ENCODE measurements around the gene TSPAN5. TPM values are rescaled to one million over a fixed set of nuclear protein-coding genes. Genes with fewer than 3 reads are reported as not detected.

Gene TSPAN5
- total RNA-seq, 1 experiment from 2014 or later: 41.8 TPM

DNA sequence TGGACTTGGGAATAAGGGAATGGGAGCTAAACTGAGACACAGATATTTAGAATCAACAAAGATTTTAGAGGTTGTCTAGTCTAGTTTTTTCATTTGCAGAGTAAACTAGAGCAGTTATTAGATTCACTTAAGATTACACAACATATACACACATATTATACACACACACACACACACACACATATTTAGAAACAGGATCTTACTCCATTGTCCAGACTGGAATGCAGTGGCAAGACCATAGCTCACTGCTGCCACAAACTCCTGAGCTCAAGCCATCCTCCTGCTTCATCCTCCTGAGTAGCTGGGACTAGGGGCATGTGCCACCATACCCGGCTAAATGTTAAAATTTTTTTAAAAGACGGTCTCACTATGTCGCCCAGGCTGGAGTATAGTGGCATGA is 127.8 kb downstream of the TSPAN5 start:
- Histone ChIP-seq H3K9me3 (ENCODE audit: low read length) (no peaks in the 10 kb centered on the region), H2AFZ (ENCODE audit: low read length) (no peak overlapping the region), H3K27me3 (ENCODE audit: low read length) (no peaks in the 10 kb centered on the region), H3K9ac (ENCODE audit: low read length) (no peak overlapping the region), H3K36me3 (ENCODE audit: low read depth, low read length) (no peaks in the 10 kb centered on the region), H3K79me2 (ENCODE audit: low read length) (peaks cover 37% of the 10 kb centered on the region), H3K4me1 (ENCODE audit: insufficient read depth, low read length) (0 out of 2 replicates have a peak, but pooled peaks cover 2% of the 10 kb centered on the region), H3K4me2 (ENCODE audit: low read length) (no peak overlapping the region), H4K20me1 (ENCODE audit: low read length) (no peaks in the 10 kb centered on the region), H3K27ac (ENCODE audit: low read length) (no peak overlapping the region), H3F3A (ENCODE audit: low read length, unreplicated experiment) (no peaks in the 10 kb centered on the region), H3K4me3 (ENCODE audit: low read length) (no peak overlapping the region), H3K9me2 (replicated peaks; ENCODE audit: low read length) (no peaks in the 10 kb centered on the region)
- ATAC-seq (no peak), DNase-seq (no peak)
- TF ChIP-seq, protein P1, sequence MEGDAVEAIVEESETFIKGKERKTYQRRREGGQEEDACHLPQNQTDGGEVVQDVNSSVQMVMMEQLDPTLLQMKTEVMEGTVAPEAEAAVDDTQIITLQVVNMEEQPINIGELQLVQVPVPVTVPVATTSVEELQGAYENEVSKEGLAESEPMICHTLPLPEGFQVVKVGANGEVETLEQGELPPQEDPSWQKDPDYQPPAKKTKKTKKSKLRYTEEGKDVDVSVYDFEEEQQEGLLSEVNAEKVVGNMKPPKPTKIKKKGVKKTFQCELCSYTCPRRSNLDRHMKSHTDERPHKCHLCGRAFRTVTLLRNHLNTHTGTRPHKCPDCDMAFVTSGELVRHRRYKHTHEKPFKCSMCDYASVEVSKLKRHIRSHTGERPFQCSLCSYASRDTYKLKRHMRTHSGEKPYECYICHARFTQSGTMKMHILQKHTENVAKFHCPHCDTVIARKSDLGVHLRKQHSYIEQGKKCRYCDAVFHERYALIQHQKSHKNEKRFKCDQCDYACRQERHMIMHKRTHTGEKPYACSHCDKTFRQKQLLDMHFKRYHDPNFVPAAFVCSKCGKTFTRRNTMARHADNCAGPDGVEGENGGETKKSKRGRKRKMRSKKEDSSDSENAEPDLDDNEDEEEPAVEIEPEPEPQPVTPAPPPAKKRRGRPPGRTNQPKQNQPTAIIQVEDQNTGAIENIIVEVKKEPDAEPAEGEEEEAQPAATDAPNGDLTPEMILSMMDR (conservative IDR thresholded peaks at IDR 0.05; ENCODE audit: low read depth, low read length): no peak
- no peak for TF ChIP-seq EZH2phosphoT487 (IDR thresholded peaks at IDR 0.05; ENCODE audit: borderline replicate concordance, low read length)
- no peak for TF ChIP-seq EZH2 (IDR thresholded peaks at IDR 0.05; ENCODE audit: low read length, unreplicated experiment)
- POLR2A ChIA-PET (ENCODE audit: unreplicated experiment): no interaction called here
- CTCF ChIA-PET: no interaction called here
- no TSS peak for BruUV-seq (replicated peaks)
- intact Hi-C loops (cut with micrococcal nuclease): no loop called here

DNA sequence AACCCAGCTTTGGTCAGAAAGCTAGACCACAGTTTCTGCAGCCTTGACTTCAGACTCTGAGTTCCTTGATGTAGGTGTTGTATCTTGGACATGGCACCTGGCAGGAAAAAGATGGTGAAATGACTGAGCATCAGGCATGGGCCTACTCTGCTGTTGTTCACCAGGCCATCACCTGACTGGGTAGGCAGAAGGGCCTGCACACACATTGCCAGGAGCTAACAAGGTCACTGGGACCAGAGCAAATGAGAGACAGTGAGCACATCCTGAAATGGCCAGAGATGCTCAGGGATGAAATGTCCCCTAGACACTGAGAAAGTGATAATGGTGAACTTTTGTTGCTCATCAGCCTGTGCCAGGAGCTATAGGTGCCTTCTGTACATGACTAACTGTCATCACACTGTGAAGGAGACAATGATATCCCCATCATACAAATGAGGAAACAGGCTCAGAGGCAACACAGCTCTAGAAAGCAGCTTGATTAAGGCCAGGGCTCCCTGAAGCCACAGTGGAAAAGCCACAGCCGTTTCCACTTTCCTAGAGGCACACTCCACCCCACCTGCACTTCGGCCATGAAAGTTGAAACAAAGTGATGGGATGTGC is 128.3 kb downstream of the TSPAN5 start:
- Histone ChIP-seq H3K9me3 (ENCODE audit: low read length) (no peaks in the 10 kb centered on the region), H3K27me3 (ENCODE audit: low read length) (no peaks in the 10 kb centered on the region), H4K20me1 (ENCODE audit: low read length) (no peaks in the 10 kb centered on the region), H3K9ac (ENCODE audit: low read length) (no peak overlapping the region), H3K27ac (ENCODE audit: low read length) (no peak overlapping the region), H3K79me2 (ENCODE audit: low read length) (peaks cover 42% of the 10 kb centered on the region), H3K4me2 (ENCODE audit: low read length) (no peak overlapping the region), H2AFZ (ENCODE audit: low read length) (no peak overlapping the region), H3F3A (ENCODE audit: low read length, unreplicated experiment) (no peaks in the 10 kb centered on the region), H3K4me3 (ENCODE audit: low read length) (no peak overlapping the region), H3K36me3 (ENCODE audit: low read depth, low read length) (no peaks in the 10 kb centered on the region), H3K9me2 (replicated peaks; ENCODE audit: low read length) (no peaks in the 10 kb centered on the region), H3K4me1 (ENCODE audit: insufficient read depth, low read length) (peaks cover 4% of the 10 kb centered on the region; the same call in 1 of the 2 replicates)
- no peak for DNase-seq
- ChIA-PET POLR2A (ENCODE audit: unreplicated experiment) (no interaction called here), CTCF (no interaction called here)
- intact Hi-C loops (cut with micrococcal nuclease): no loop called here
- ATAC-seq: no peak
- no TSS peak for BruUV-seq (replicated peaks)
- TF ChIP-seq, protein P1 (conservative IDR thresholded peaks at IDR 0.05; ENCODE audit: low read depth, low read length): no peak
- TF ChIP-seq EZH2 (IDR thresholded peaks at IDR 0.05; ENCODE audit: low read length, unreplicated experiment) (no peak), EZH2phosphoT487 (IDR thresholded peaks at IDR 0.05; ENCODE audit: borderline replicate concordance, low read length) (no peak)

DNA sequence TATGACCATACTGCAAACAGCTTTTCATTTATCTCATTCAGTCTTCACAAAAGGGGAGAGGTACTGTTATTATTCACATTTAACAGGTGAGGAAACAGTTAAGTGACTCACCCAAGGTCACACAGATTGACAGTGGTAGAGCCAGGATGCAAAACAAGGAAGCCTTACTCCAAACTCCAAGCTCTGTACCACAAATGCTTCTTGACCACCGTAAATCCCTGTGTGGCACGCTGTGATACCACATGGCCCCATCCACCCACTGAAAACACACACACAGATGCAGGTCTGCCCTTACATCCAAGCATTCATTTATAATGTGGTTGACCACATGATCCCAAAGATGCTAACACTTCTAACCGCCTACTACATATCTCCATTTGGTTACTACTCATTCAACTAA is 129.5 kb downstream of the TSPAN5 start:
- H3F3A ChIP-seq (ENCODE audit: low read length, unreplicated experiment): no peaks in the 10 kb centered on the region
- H3K4me3 ChIP-seq (ENCODE audit: low read length): no peak overlapping the region
- no peak overlapping the region for H3K4me2 ChIP-seq (ENCODE audit: low read length)
- no peaks in the 10 kb centered on the region for H3K9me3 ChIP-seq (ENCODE audit: low read length)
- no peak; the same call in 1 of the 2 replicates for ATAC-seq
- no TSS peak for BruUV-seq (replicated peaks)
- no peaks in the 10 kb centered on the region for H3K27me3 ChIP-seq (ENCODE audit: low read length)
- intact Hi-C loops (cut with micrococcal nuclease): no loop called here
- DNase-seq: no peak
- TF ChIP-seq EZH2 (IDR thresholded peaks at IDR 0.05; ENCODE audit: low read length, unreplicated experiment): no peak
- no peak for TF ChIP-seq EZH2phosphoT487 (IDR thresholded peaks at IDR 0.05; ENCODE audit: borderline replicate concordance, low read length)
- TF ChIP-seq, protein P1 (conservative IDR thresholded peaks at IDR 0.05; ENCODE audit: low read depth, low read length): no peak
- ChIA-PET CTCF (no interaction called here), POLR2A (ENCODE audit: unreplicated experiment) (no interaction called here)
- H3K36me3 ChIP-seq (ENCODE audit: low read depth, low read length): no peaks in the 10 kb centered on the region
- no peak overlapping the region for H3K27ac ChIP-seq (ENCODE audit: low read length)
- no peaks in the 10 kb centered on the region for H3K9me2 ChIP-seq (replicated peaks; ENCODE audit: low read length)
- H3K9ac ChIP-seq (ENCODE audit: low read length): no peak overlapping the region
- no peak overlapping the region for H2AFZ ChIP-seq (ENCODE audit: low read length)
- H3K79me2 ChIP-seq (ENCODE audit: low read length): peaks cover 54% of the 10 kb centered on the region
- peaks cover 16% of the 10 kb centered on the region for H3K4me1 ChIP-seq (ENCODE audit: insufficient read depth, low read length)
- no peaks in the 10 kb centered on the region for H4K20me1 ChIP-seq (ENCODE audit: low read length)
